GM12865 (cell line): ENCODE data around the gene CDC42BPG.
"Not testable (repeated sequence)": the region's sequence is repeated elsewhere in the genome, so short reads cannot be mapped to it uniquely, and the experiment has no call there.

Experiments used
- DNase-seq: peaks from one replicate; pipeline ENCODE4 v3.0.0; 2010; ENCODE audit warnings: low read depth
- H3K4me3 ChIP-seq: 2 replicates; pipeline ENCODE4 v1.5.1; 2011; ENCODE audit warnings: mild to moderate bottlenecking, low read depth, low read length, control low read depth
- CTCF ChIP-seq: IDR thresholded peaks from 2 replicates; pipeline ENCODE4 v1.5.1; 2011; ENCODE audit warnings: low read length, control low read depth, low read depth, inconsistent platforms; ENCODE audit not compliant: insufficient read depth; ENCODE audit errors: missing control alignments

CDC42BPG gene

GRCh38 chr11:64848826-64849597 is 4.6 kb upstream of the CDC42BPG start:
- TF ChIP-seq CTCF: no peak
- peak; percentile 69 for DNase-seq

GRCh38 chr11:64848214-64848825 is 3.9 kb upstream of the CDC42BPG start:
- H3K4me3 ChIP-seq: no peak overlapping the region
- no peak for DNase-seq

More at GRCh38 chr11:64848826-64849597, 4.6 kb upstream of the CDC42BPG start:
- no peak overlapping the region for H3K4me3 ChIP-seq

GRCh38 chr11:64846998-64847666 is 2.7 kb upstream of the CDC42BPG start:
- DNase-seq: peak; percentile 91
- TF ChIP-seq CTCF: peak; percentile 96
- no peak overlapping the region for H3K4me3 ChIP-seq

More at GRCh38 chr11:64848214-64848825, 3.9 kb upstream of the CDC42BPG start:
- no peak for TF ChIP-seq CTCF

GRCh38 chr11:64845776-64846129 is 1.3 kb upstream of the CDC42BPG start:
- not testable (repeated sequence) for DNase-seq, H3K4me3 ChIP-seq

GRCh38 chr11:64845129-64845775 is 799 bp upstream of the CDC42BPG start:
- no peak for DNase-seq
- H3K4me3 ChIP-seq: peak overlapping the region; percentile 51
- no peak for TF ChIP-seq CTCF

- no peak for DNase-seq
- TF ChIP-seq CTCF: no peak
- H3K4me3 ChIP-seq: no peak overlapping the region; the same call in 1 of the 2 replicates
These were observed 645 bp downstream of the CDC42BPG start for GRCh38 chr11:64843686-64844329.
